ENCODE data around the gene HACD2. TPM values are rescaled to one million over a fixed set of nuclear protein-coding genes. Genes with fewer than 3 reads are reported as not detected.

HACD2 gene
- total RNA-seq, 3 donors from 2014 or later (not counting 1 experiment from before 2014, with no cell fraction given): 16.1 to 34.1 (median 24.6) TPM

- Histone ChIP-seq H3K27me3 (ENCODE audit: control insufficient read depth, insufficient read depth, low read length) (no peaks in the 10 kb centered on the region), H3K4me3 (ENCODE audit: low read length) (no peak overlapping the region), H3K27ac (ENCODE audit: low read length) (no peak overlapping the region), H3K36me3 (ENCODE audit: control insufficient read depth, insufficient read depth, low read length) (no peaks in the 10 kb centered on the region), H3K9me3 (ENCODE audit: control insufficient read depth, insufficient read depth, low read length) (no peaks in the 10 kb centered on the region), H3K4me1 (ENCODE audit: control insufficient read depth, insufficient read depth, low read length) (peaks cover 6% of the 10 kb centered on the region)
- 92% methylated on average over 12 of the region's 12 CpGs for WGBS (ENCODE audit: insufficient coverage)
- Mint-ChIP-seq H3K36me3 (no peaks in the 10 kb centered on the region), H3K27ac (no peak overlapping the region), H3K9me3 (no peaks in the 10 kb centered on the region), H3K4me3 (no peak overlapping the region), H3K4me1 (peaks cover 5 to 13% of the 10 kb centered on the region in 2 donors), H3K27me3 (ENCODE audit: low read depth in 2 of 2) (peaks cover 16 to 20% of the 10 kb centered on the region in 2 donors)
- no peak for TF ChIP-seq CTCF (IDR thresholded peaks at IDR 0.05)
- DNase-seq (no peak), ATAC-seq (no peak)
- intact Hi-C loops (cut with micrococcal nuclease): no loop called here
Observed at GRCh38 chr3:123481722-123482457, 103.0 kb downstream of the HACD2 start.

- Mint-ChIP-seq H3K4me1 (peaks cover 5 to 13% of the 10 kb centered on the region in 2 donors), H3K36me3 (no peaks in the 10 kb centered on the region), H3K9me3 (no peaks in the 10 kb centered on the region), H3K4me3 (no peak overlapping the region), H3K27me3 (ENCODE audit: low read depth in 2 of 2) (peaks cover 19 to 26% of the 10 kb centered on the region in 2 donors), H3K27ac (no peak overlapping the region)
- DNase-seq (no peak), ATAC-seq (no peak)
- WGBS (ENCODE audit: insufficient coverage): 91% methylated on average over 7 of the region's 7 CpGs
- Histone ChIP-seq H3K27ac (ENCODE audit: low read length) (no peak overlapping the region), H3K36me3 (ENCODE audit: control insufficient read depth, insufficient read depth, low read length) (no peaks in the 10 kb centered on the region), H3K4me3 (ENCODE audit: low read length) (no peak overlapping the region), H3K27me3 (ENCODE audit: control insufficient read depth, insufficient read depth, low read length) (no peaks in the 10 kb centered on the region), H3K4me1 (ENCODE audit: control insufficient read depth, insufficient read depth, low read length) (peaks cover 6% of the 10 kb centered on the region), H3K9me3 (ENCODE audit: control insufficient read depth, insufficient read depth, low read length) (no peaks in the 10 kb centered on the region)
- TF ChIP-seq CTCF (IDR thresholded peaks at IDR 0.05): no peak
- intact Hi-C loops (cut with micrococcal nuclease): no loop called here
Observed at GRCh38 chr3:123481071-123481470, 103.8 kb downstream of the HACD2 start.

GRCh38 chr3:123480428-123480827 is 104.4 kb downstream of the HACD2 start:
- Mint-ChIP-seq H3K9me3 (no peaks in the 10 kb centered on the region), H3K27me3 (ENCODE audit: low read depth in 2 of 2) (peaks cover 19 to 30% of the 10 kb centered on the region in 2 donors), H3K27ac (peak overlapping the region in 1 of 2 donors; percentile 4), H3K36me3 (no peaks in the 10 kb centered on the region), H3K4me1 (peaks cover 5 to 13% of the 10 kb centered on the region in 2 donors), H3K4me3 (no peak overlapping the region)
- DNase-seq (no peak), ATAC-seq (peak in 1 of 3 donors; percentile 57)
- TF ChIP-seq CTCF (IDR thresholded peaks at IDR 0.05): no peak
- Histone ChIP-seq H3K27ac (ENCODE audit: low read length) (no peak overlapping the region), H3K27me3 (ENCODE audit: control insufficient read depth, insufficient read depth, low read length) (peaks cover 3% of the 10 kb centered on the region), H3K36me3 (ENCODE audit: control insufficient read depth, insufficient read depth, low read length) (no peaks in the 10 kb centered on the region), H3K4me1 (ENCODE audit: control insufficient read depth, insufficient read depth, low read length) (peaks cover 6% of the 10 kb centered on the region), H3K4me3 (ENCODE audit: low read length) (no peak overlapping the region), H3K9me3 (ENCODE audit: control insufficient read depth, insufficient read depth, low read length) (no peaks in the 10 kb centered on the region)
- WGBS (ENCODE audit: insufficient coverage): 13% methylated on average over 4 of the region's 4 CpGs
- intact Hi-C loops (cut with micrococcal nuclease): no loop called here

Measured in natural killer cell (primary cell).